K562 (cell line): ENCODE data around the gene NFXL1. TPM values are rescaled to one million over a fixed set of nuclear protein-coding genes. Genes with fewer than 3 reads are reported as not detected.

Experiments used
- ATAC-seq: fragments of 200-7000 bp; cut with Tn5 transposase; 3 replicates; pipeline ENCODE4 v1.9.1; 2020; ENCODE audit warnings: moderate library complexity
- BruUV-seq: library from RNA; stranded (reverse); fragments of 400-500 nt; replicated peaks from 2 replicates; lab custom pipeline; 2021; lab: Mats Ljungman, UMichigan
- CTCF ChIA-PET: fragments of 300-600 bp; formaldehyde crosslinking; extraction: SDS; loops from one replicate; lab custom pipeline; 2021; ENCODE audit warnings: low intra/inter-chr PET ratio; lab: Yijun Ruan, JAX
- POLR2A ChIA-PET: fragments of 300-600, 350-650 bp; sonication (Branson Sonifier 250); formaldehyde crosslinking; extraction: SDS; loops from one replicate; lab custom pipeline; 2021; ENCODE audit warnings: antibody characterized with exemption, inconsistent platforms; lab: Yijun Ruan, JAX
- DNase-seq, 4 experiments: peaks; one replicate each; pipeline versions ENCODE4 v3.0.0 to v3.0.0-alpha.2; 2011 to 2018; ENCODE audit warnings: low spot score in 3 of 4, mixed read lengths in 3 of 4; ENCODE audit errors: extremely low read depth in 1 of 4
- FAIRE-seq: peaks from 2 replicates; lab custom pipeline; 2011; peaks lifted over from hg19 to GRCh38; lab: Jason Lieb, UNC
- H2AFZ ChIP-seq: 2 replicates; pipeline ENCODE4 v1.6.0; 2011; ENCODE audit warnings: low read depth, low read length, control low read depth, inconsistent platforms
- H3K27ac ChIP-seq: fragments of 200-600 bp; 3 replicates; pipeline ENCODE4 v1.8.0; 2011; ENCODE audit warnings: low read depth, mild to moderate bottlenecking, control low read depth, inconsistent platforms, low read length, moderate library complexity, mixed read lengths; ENCODE audit errors: extremely low read depth
- H3K27me3 ChIP-seq, 2 experiments: fragments of 300-600 bp in 1 of 2; 2 replicates in 1 of 2; 3 replicates in 1 of 2; pipeline versions ENCODE4 v1.6.0 to v1.8.0; 2011; ENCODE audit warnings: inconsistent platforms in 2 of 2, low read length in 2 of 2, mild to moderate bottlenecking in 1 of 2, mixed read lengths in 1 of 2, moderate library complexity in 1 of 2; ENCODE audit not compliant: control insufficient read depth in 2 of 2, insufficient read depth in 2 of 2
- H3K36me3 ChIP-seq: fragments of 300-600 bp; 3 replicates; pipeline ENCODE4 v1.8.0; 2011; ENCODE audit warnings: mild to moderate bottlenecking, low read length, inconsistent platforms; ENCODE audit not compliant: control insufficient read depth, insufficient read depth
- H3K4me1 ChIP-seq, 2 experiments: fragments of 200-600 bp in 1 of 2; replicated peaks in 1 of 2; 2 replicates in 1 of 2; 3 replicates in 1 of 2; pipeline versions ENCODE4 v1.5.1 to v1.8.0; 2011; ENCODE audit warnings: inconsistent platforms in 2 of 2, low read length in 2 of 2, mild to moderate bottlenecking in 1 of 2, mixed read lengths in 1 of 2, moderate library complexity in 1 of 2; ENCODE audit not compliant: control insufficient read depth in 2 of 2, insufficient read depth in 2 of 2
- H3K4me2 ChIP-seq: 2 replicates; pipeline ENCODE4 v1.6.1; 2011; ENCODE audit warnings: low read length, control low read depth, inconsistent platforms, mixed read lengths; ENCODE audit not compliant: insufficient read depth
- H3K4me3 ChIP-seq: fragments of 200-600 bp; sonication (generic), shearing (Covaris generic); 2 replicates; pipeline ENCODE4 v1.5.1; 2016; ENCODE audit warnings: control low read depth, inconsistent platforms
- H3K79me2 ChIP-seq: fragments of 200-600 bp; 3 replicates; pipeline ENCODE4 v1.8.0; 2011; ENCODE audit warnings: low read length, inconsistent platforms; ENCODE audit not compliant: control insufficient read depth, insufficient read depth
- H3K9ac ChIP-seq, 2 experiments: 2 replicates each; pipeline versions ENCODE4 v1.6.0 to v1.6.1; 2011; ENCODE audit warnings: low read depth in 2 of 2, low read length in 2 of 2, control low read depth in 1 of 2, inconsistent platforms in 1 of 2, mild to moderate bottlenecking in 1 of 2, mixed read lengths in 1 of 2; ENCODE audit not compliant: insufficient read depth in 1 of 2
- H3K9me1 ChIP-seq: one replicate; pipeline ENCODE4 v1.6.0; 2011; ENCODE audit warnings: inconsistent platforms, mild to moderate bottlenecking, low read length, moderate library complexity; ENCODE audit not compliant: control insufficient read depth, insufficient read depth
- H3K9me3 ChIP-seq: replicated peaks from 2 replicates; pipeline ENCODE4 v1.5.1; 2011; ENCODE audit warnings: low read depth, low read length, inconsistent platforms; ENCODE audit not compliant: control insufficient read depth, insufficient read depth
- H4K20me1 ChIP-seq: replicated peaks from 2 replicates; pipeline ENCODE4 v1.6.1; 2011; ENCODE audit warnings: low read length, inconsistent platforms, mixed read lengths; ENCODE audit not compliant: control insufficient read depth, insufficient read depth
- BRD4 ChIP-seq: fragments of 200-600 bp; sonication (generic); IDR thresholded peaks from 2 replicates; pipeline ENCODE4 v1.6.1; 2017; ENCODE audit warnings: inconsistent platforms
- GTF2E2 ChIP-seq: fragments of 200-800 bp; sonication (Bioruptor generic); IDR thresholded peaks from 2 replicates; pipeline ENCODE4 v1.6.1; 2016; ENCODE audit warnings: missing genetic modification characterization, missing compliant biosample characterization
- MITF ChIP-seq: IDR thresholded peaks from 2 replicates; pipeline ENCODE4 v1.6.1; 2014; ENCODE audit warnings: antibody characterized with exemption
- RUNX1 ChIP-seq: sonication (generic); IDR thresholded peaks from 2 replicates; pipeline ENCODE4 v1.6.1; 2016; ENCODE audit warnings: antibody characterized with exemption, low read depth
- SMARCA5 ChIP-seq: fragments of 450-650 bp; IDR thresholded peaks from 2 replicates; pipeline ENCODE4 v1.6.1; 2016
- SRSF9 ChIP-seq: fragments of 200-400 bp; formaldehyde crosslinking; IDR thresholded peaks from 2 replicates; pipeline ENCODE4 v1.6.1; 2017; ENCODE audit warnings: low read depth, low read length, borderline replicate concordance
- STAT5A ChIP-seq: IDR thresholded peaks from 2 replicates; pipeline ENCODE4 v1.6.1; 2012; ENCODE audit warnings: low read length, inconsistent platforms, borderline replicate concordance
- UBTF ChIP-seq, 2 experiments: IDR thresholded peaks; 2 replicates each; pipeline ENCODE4 v1.6.1; 2012; ENCODE audit warnings: improper control_type of control experiment in 2 of 2, low read depth in 2 of 2, low read length in 2 of 2, borderline replicate concordance in 1 of 2
- WGBS: fragments of 100-300 bp; shearing (Covaris generic); methylation state at CpG from one replicate; pipeline ENCODE4 v1.1.6; 2016; ENCODE audit warnings: low coverage, mixed read lengths; ENCODE audit not compliant: insufficient coverage; ENCODE audit errors: missing lambda C conversion rate; 5-methylcytosine and 5-hydroxymethylcytosine counted together
- in situ Hi-C: fragments of 300-500 bp; cut with MboI; formaldehyde crosslinking; loops from 4 replicates; pipeline ENCODE4 v1.15.0; 2018; ENCODE audit warnings: inconsistent platforms, mixed read lengths
- intact Hi-C: fragments of 100-400 bp; cut with micrococcal nuclease; formaldehyde crosslinking; loops from 2 replicates; pipeline ENCODE4 v1.14.2; 2022
- polyA plus RNA-seq, 8 experiments: library from polyadenylated mRNA; depleted of rRNA in 4 of 8; stranded (reverse) in 5 of 8; unstranded in 3 of 8; fragments of >200 nt; fragmentation: Nextera tagmentation in 2 of 8; fragmentation: Illumina TruSeq in 1 of 8; extraction: Ambion mirVana in 2 of 8; extraction: Trizol in 1 of 8; gene quantifications; 2 replicates each; pipeline versions ENCODE4 v1.2.1 to v1.2.3, GENCODE V29; 2011 to 2014; ENCODE audit warnings: inconsistent platforms in 1 of 8, missing spikeins in 1 of 8
- total RNA-seq, 7 experiments: library from RNA; depleted of rRNA in 6 of 7; stranded (reverse); fragments of >200 nt in 6 of 7; fragmentation: Illumina TruSeq in 2 of 7; extraction: Trizol in 2 of 7; gene quantifications; 2 replicates each; pipeline versions ENCODE4 v1.2.1 to v1.2.3, GENCODE V29; 2011 to 2021; ENCODE audit warnings: low replicate concordance in 1 of 7

Gene NFXL1
- total and polyA plus RNA-seq, 9 of the 15 experiments (the other 6 are each of a cell fraction or from before 2014, with no cell fraction given) = 7.5 to 27.0 (median 10.6) TPM

GRCh38 chr4:47915378-47915777 is 995 bp upstream of the NFXL1 start:
- FAIRE-seq = no peak
- H3K36me3 ChIP-seq = peaks cover 21% of the 10 kb centered on the region; the same call in 2 of the 3 replicates
- H3K27me3 ChIP-seq = no peaks in the 10 kb centered on the region
- peak overlapping the region; percentile 97; the same call in 1 of the 2 replicates for H3K4me2 ChIP-seq
- ChIA-PET CTCF (no interaction called here), POLR2A (interaction anchor here (0.9 to 1.1 kb wide), 2 partner anchors 29 to 426 kb away, joined by 3 to 4 read pairs; partner anchors contain the start of gene SLAIN2)
- TF ChIP-seq SRSF9 (no peak), MITF (no peak), GTF2E2 (tag) (0 out of 2 replicates have a peak, but pooled peaks have one; percentile 14), UBTF (IDR thresholded peaks at IDR 0.05; ENCODE audit: borderline replicate concordance in 1 of 2, low read depth in 2 of 2, low read length in 2 of 2) (no peak), BRD4 (no peak), SMARCA5 (no peak), RUNX1 (no peak), STAT5A (no peak)
- TF ChIP-seq, all 486 proteins: peak for 1
- Histone ChIP-seq H3K27ac (no peak overlapping the region), H3K9me3 (no peaks in the 10 kb centered on the region), H3K9me1 (no peaks in the 10 kb centered on the region), H4K20me1 (no peaks in the 10 kb centered on the region), H3K9ac (peak overlapping the region in 1 of 2 experiments; percentile 65; a peak in 1 of 4 replicates), H3K4me3 (peak overlapping the region; percentile 89; the same call in 1 of the 2 replicates), H2AFZ (peak overlapping the region; percentile 100), H3K4me1 (peaks cover 11 to 17% of the 10 kb centered on the region in 2 experiments), H3K79me2 (peaks cover 32% of the 10 kb centered on the region)
- intact Hi-C loops = no loop called here
- DNase-seq (peak in 1 of 4 experiments; percentile 6), ATAC-seq (no peak)
- in situ Hi-C loops = no loop called here
- no TSS peak for BruUV-seq
- 37% methylated on average over 3 of the region's 3 CpGs for WGBS
